Limb (tissue), 2 donors: Measurements from ENCODE around the gene NT5DC1.
"Not testable (repeated sequence)": the region's sequence is repeated elsewhere in the genome, so short reads cannot be mapped to it uniquely, and the experiment has no call there.

Experiments used
- DNase-seq, 2 donors: peaks; one replicate each; pipeline ENCODE4 v3.0.0-alpha.2; 2016; ENCODE audit errors: extremely low spot score in 2 of 2

NT5DC1 gene

GRCh38 chr6:116088946-116089345 is 11.7 kb upstream of the NT5DC1 start:
- no peak for DNase-seq

GRCh38 chr6:116090251-116090650 is 10.4 kb upstream of the NT5DC1 start:
- no peak for DNase-seq

GRCh38 chr6:116094041-116094440 is 6.6 kb upstream of the NT5DC1 start:
- DNase-seq: no peak

GRCh38 chr6:116096048-116096759 is 4.4 kb upstream of the NT5DC1 start:
- not testable (repeated sequence) for DNase-seq

GRCh38 chr6:116096979-116097816 is 3.5 kb upstream of the NT5DC1 start:
- peak in 1 of 2 donors; percentile 36 for DNase-seq

GRCh38 chr6:116099036-116099435 is 1.6 kb upstream of the NT5DC1 start:
- no peak for DNase-seq

- no peak for DNase-seq
Observed at GRCh38 chr6:116101302-116101718, 657 bp downstream of the NT5DC1 start.

- DNase-seq: no peak
Observed at GRCh38 chr6:116101790-116102189, 1.1 kb downstream of the NT5DC1 start.

GRCh38 chr6:116102873-116103272 is 2.2 kb downstream of the NT5DC1 start:
- no peak for DNase-seq

GRCh38 chr6:116104636-116105035 is 4.0 kb downstream of the NT5DC1 start:
- no peak for DNase-seq

- DNase-seq: no peak
Observed at GRCh38 chr6:116105247-116105646, 4.6 kb downstream of the NT5DC1 start.

- DNase-seq: no peak
Observed at GRCh38 chr6:116106146-116106545, 5.5 kb downstream of the NT5DC1 start.

GRCh38 chr6:116108836-116109235 is 8.2 kb downstream of the NT5DC1 start:
- DNase-seq: no peak

- no peak for DNase-seq
Observed at GRCh38 chr6:116111552-116112528, 11.2 kb downstream of the NT5DC1 start.

- DNase-seq: no peak
Observed at GRCh38 chr6:116113386-116113785, 12.7 kb downstream of the NT5DC1 start.

- DNase-seq: peak in 1 of 2 donors; percentile 13
Observed at GRCh38 chr6:116115781-116116180, 15.1 kb downstream of the NT5DC1 start.

GRCh38 chr6:116118608-116119007 is 18.0 kb downstream of the NT5DC1 start:
- DNase-seq: no peak

GRCh38 chr6:116120430-116120829 is 19.8 kb downstream of the NT5DC1 start:
- no peak for DNase-seq

GRCh38 chr6:116126032-116126431 is 25.4 kb downstream of the NT5DC1 start, which contains the start of gene COL10A1:
Gene COL10A1, minus strand, starts transcription at chr6:116126132. Its CDS starts 640 bp downstream, at chr6:116125492.
- DNase-seq: no peak

- no peak for DNase-seq
Observed at GRCh38 chr6:116127771-116128493, 27.3 kb downstream of the NT5DC1 start.

- no peak for DNase-seq
Observed at GRCh38 chr6:116133453-116133852, 32.8 kb downstream of the NT5DC1 start.
